GM19240 (cell line): ENCODE results near the gene TMEM132E.

Experiments used
- DNase-seq: peaks from one replicate; pipeline ENCODE4 v3.0.0; 2011; ENCODE audit warnings: low spot score; ENCODE audit not compliant: insufficient read length

TMEM132E gene

DNA sequence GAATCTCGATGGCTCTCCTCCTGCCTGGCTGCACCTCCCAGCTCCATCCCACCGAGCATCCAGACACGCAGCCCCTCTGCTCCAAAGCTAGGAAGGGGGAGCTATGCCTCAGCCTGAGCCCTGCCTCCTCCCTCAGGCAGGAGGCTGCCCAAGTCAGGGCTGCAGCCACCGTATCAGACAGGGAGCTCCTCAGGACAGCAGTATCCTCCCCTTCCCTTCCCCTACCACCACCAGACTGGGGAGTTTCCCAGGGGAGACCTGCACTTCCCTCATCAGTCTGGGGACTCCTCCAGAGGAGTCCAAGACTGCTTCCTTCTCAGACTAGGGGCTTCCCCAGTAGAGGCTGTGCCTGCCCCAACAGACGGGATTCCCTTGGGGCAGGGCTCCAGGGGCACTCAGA, 17.5 kb downstream of the TMEM132E start:
- DNase-seq: no peak

DNA sequence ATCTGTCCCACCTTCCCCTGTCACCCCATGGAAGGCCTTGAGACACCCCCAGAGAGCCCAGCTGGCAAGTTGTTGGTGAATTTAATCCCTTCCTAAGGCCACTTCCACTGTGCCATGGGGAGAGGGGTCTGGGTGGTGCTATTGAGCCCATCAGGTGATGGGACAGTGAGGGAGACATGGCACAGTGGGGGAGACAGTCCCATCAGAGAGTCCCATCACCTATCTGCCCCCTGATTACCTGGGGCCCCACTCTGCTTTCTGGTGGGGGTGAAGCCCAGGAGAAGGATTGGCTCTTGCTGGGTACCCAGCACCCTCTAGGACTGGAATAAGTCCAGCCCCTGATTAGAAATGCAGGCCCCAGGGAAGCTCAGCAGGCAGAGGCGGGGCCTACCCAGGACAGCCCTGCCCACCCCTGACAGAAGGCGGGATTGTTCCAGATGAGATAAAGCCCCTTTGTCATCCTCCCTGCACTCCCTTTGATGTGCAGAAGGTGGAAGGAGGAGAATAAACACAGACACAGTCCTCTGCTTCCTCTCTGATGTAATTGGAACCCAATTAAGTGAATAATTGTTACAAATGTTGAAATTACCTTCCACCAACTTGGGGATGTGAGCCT, 18.9 kb downstream of the TMEM132E start:
- no peak for DNase-seq

DNA sequence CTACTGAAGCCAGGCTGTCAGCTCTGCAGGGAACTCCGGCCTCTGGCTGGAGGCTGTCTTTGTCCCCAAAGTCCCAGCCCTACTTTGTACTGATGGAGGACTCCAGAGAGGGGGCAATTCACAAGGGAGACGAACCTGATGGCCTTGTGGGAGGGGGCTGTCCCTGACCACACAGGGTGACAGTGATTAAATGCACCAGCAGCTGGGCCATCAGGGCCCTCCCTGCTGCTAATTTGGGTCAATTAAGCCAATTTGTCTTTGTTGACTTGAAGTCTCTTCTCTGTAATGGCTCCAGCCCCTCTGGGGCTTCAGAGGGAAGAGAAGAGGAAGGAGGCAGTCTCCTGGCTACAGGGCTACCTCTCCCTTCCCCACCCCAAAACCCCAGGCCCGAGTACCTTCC, 22.0 kb downstream of the TMEM132E start:
- no peak for DNase-seq

DNA sequence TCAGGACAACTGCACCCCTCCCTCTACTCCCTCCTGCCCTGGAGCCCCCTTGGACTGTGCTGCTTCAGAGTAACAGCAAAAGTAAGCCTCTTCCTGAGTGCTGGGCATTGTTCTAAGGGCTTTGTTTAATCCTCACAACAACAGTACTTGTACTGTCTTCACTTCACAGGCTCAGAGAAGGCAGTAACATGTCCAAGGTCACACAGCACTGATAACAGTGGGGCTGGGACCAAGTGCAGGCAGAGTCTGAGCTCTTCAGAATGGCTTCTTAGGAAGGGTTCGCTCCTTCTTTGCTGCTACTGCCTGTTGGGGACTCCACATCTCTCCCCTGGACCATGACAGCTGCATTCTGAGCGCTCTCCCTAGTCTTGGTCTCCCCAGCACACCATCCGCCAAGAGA, 24.6 kb downstream of the TMEM132E start:
- no peak for DNase-seq

DNA sequence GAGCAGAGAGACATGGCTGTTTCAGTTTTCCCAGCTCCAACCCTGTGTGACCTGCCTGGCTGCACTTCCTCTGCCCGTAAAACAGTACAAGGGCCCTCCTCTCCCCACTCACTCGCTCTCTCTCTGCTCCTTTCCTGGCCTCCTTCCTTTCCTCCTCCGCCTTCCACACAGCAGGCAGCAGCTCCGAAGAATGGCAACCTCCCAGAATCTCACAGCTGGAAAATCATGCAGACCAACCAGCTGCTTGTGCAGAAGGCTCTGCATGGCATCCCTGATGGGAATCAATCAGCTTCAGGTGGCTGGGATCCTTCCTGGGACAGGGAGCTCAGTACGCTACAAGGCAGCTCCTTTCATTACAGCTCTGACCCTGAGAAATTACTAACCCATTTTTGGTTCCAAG, 27.4 kb downstream of the TMEM132E start:
- DNase-seq: no peak

DNA sequence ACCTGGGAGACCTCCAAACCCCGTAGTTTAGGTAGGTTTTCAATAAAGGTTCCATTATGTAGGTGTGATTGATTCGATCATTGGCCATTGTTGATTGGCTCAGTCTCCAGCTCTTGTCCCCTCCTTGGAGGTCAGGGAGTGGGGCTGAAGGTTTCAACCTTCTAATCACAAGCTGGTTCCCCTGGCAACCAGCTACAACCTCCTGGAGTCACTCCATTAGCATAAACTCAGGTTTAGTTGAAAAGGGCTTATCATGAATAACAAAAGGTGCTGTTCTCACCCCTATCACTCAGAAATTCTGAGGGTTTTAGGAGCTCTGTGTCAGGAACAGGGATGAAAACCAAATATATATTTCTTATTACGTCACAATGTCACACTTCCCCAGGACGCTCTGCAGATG, 28.5 kb downstream of the TMEM132E start:
- no peak for DNase-seq

DNA sequence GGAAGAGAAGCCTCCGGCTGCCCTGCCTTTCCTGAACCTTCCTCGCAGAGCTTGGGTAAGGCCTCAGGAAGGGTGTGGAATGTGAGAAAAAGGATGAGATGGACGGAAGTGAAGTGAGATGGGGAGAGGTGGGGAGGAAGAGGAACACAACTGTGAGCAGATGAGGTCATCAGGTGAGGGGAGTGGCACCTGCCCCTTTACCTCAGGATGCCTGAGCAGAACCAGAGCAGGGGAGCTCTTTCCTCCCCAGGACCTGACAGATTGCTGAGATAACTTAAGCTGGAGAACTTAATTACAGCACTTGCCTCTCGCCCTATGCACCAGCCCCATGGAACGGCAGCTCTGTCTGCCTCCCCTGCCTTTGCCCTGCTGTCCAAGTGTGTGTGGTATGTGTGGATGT, 29.8 kb downstream of the TMEM132E start:
- no peak for DNase-seq

DNA sequence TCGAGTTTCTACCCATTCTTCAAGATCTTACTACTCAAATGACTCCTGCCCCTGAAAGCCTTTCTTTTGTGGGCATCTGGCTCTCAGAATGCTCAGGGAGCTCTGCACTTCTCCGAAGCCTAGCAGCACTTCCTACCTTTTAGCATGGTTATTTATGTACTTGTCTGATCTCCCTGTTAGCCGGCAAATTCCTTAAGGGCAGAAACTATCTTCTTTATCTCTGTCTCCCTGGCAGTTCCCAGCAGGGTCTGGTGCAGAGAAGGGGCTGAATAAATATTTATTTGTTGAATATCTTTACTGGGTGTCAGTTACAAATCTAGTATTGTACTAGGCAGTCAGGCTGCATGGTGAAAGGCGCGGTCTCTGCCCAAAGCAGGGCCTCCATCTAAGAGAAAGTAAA, 30.7 kb downstream of the TMEM132E start:
- DNase-seq: no peak

DNA sequence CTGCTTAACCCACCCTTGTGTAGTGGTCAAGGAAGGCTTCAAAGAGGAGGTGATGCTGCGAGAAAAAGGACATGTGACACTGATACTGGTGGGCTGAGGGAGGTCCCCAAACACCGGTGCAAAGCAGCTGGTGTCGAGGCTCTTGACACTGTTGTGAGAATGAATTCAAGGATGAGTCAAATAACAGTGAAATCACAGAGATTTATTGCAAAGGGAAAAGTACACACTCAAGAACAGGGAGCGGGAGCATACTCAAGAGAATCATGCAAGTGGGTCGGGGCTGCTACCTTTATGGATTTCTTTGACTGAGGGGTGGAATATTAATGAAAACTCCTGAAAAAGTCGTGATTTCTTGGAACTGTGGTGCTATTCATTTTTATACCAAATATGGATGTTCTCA, 31.1 kb downstream of the TMEM132E start:
- no peak for DNase-seq

DNA sequence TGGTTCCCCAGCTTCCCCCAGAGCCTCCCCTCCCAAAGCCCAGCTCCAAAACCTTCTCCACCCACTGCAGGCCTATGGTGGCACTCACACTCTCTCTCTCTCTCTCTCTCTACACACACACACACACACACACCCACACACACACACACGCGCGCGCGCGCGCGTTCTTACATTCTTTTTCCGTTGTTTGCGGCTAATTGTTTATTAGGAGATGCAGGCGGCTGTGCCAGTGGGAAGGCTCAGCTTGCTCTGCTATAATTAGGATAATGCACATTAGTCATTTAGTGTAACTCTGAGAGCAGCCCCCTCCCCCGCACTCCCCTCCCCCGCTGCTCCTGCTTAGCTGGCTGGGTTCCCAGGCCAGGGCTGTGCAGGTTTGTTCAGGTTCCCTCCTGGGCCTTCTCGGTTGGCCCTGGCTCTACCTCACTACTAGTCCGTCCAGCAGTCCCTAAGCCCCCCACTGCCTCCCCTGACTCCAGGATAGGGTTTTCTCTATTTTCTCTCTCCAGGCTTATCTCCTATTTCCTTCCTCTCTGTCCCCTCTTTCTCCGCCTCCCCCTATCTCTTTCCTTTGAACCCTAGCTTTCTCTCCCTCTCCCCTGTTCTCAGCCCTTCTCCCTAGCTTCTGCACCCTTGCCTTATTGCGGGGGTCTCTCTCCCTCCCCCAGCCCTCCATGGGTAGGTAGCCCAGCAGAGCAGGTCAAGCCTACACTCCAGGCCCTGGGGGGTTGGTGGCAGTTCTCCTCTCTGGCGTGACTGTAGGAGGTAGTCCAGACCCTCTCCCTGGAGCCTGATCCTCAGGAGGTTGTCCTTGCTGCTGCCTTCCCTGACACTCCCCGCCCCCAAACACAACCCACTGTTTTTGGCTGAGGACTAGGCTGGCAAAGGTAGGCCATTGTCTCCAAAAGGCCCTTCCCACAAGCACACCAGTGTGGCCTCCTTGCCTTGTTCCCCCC, 34.0 kb downstream of the TMEM132E start:
- DNase-seq: no peak

DNA sequence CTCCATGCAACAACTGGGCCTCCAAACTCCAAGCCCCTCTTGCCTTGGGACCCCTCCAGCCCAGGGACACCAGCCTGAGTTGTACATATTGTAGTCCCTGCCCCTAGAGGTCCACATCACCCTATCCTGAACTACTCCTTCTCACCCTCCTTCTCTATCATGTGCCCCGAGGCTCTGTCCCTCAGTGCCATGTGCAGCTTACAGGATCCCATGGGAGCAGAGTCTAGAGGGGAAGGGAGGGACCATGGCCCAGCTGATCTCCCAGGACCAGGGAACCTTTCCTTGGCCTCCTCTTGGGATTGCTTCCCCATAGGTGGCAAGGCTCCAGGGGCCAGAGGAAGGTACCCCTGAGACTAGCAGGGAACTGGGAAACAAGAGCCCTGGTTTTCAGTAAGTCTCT, 35.3 kb downstream of the TMEM132E start:
- DNase-seq: no peak

DNA sequence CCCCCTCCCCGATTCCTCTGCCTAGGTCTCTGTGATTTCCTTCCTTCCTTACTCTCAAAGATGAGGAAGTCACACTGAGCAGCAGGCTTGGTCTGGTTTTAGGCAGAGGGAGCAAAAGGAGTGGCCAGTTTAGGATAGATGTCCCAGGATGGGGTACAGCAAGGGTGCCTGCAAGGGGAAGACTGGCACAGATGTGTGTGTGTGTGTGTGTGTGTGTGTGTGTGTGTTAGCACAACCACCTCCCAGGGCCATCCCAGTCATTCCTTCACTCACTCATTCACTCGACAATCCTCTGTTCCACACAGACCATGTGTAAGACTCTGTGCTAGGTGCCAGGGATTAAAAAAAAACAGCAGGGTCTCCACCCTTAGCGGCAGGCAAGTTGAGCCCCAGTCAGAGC, 35.9 kb downstream of the TMEM132E start:
- DNase-seq: no peak

DNA sequence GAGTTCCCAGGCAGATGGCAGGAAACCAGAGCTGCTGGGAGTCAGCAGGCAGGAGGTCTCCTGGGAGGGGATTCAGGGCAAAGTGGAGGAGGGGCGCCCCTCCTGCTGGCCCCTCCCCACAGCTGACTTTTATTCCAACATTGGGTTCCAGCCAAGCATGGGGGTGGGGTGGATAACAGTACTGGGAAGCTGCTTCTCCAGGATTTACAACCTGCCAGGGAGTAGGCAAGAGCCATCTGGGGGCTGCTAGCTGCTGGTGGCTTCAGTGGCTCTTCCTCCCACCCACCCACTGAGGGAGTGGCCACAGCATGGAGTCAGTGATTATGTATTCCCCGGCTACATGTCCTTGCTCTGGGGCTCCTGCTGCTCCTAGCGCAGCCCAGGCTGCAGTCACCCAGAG, 36.8 kb downstream of the TMEM132E start:
- DNase-seq: no peak

DNA sequence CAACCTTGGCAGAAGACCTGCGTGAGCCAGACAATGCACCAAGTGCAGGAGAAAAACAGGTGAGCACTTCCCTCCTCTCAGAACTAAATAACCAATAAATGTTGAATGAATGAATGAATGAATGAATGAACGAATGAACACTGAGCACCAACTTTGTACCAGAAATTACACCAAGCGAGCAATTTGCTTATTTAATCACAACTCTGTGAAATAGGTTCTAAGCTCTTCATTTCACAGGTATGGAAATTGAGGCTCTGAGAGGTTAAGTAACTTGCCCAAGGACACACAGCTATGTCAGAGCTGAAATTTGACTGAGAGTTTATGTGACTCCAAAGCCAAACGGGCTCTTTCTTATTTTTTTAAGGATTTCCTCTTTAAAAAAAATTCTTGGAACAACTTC, 38.0 kb downstream of the TMEM132E start:
- DNase-seq: no peak

DNA sequence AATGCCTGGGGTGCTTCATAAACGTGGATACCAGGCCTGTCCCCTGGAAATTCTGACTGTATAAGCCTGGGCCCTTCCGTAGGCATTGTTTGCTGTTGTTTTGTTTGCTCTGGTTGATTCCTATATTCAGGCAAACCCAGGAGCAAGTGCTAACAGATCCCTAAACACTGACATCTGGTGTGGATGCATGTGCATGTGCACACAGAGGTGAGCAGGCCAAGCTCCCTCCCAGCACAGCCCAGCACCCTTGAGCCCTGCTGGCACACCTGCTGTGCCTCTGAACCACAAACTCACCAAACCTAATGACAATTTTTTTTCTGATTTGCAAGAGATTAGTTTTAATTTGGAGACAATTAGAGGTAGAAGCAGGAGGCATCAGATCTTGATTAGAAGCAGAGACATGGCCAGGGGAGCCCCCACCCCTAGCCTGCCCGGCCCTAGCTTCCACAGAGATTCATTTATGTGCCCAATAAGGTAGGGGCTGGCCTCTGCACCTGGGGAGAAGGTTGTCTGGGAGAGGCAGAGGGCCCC, 40.4 kb downstream of the TMEM132E start:
- DNase-seq: no peak

DNA sequence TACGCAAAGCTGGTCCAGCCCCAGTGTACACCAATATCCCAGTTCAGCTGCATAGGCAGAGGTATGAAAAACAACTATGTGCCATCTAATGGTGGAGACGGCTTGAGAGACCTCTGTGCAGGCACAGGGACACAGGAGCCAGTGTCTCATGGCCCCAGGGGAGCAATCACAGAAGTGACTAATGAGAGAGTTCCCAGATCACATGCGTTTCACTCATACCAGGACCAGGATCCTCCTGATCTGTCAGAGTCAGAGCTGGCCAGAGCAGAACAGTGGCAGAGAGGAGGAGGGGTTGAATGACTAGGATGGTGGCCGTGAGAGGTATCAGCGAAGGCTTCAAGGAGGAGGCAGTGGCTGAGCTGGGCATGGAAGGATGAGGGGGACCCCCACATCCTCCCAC, 41.1 kb downstream of the TMEM132E start:
- no peak for DNase-seq

DNA sequence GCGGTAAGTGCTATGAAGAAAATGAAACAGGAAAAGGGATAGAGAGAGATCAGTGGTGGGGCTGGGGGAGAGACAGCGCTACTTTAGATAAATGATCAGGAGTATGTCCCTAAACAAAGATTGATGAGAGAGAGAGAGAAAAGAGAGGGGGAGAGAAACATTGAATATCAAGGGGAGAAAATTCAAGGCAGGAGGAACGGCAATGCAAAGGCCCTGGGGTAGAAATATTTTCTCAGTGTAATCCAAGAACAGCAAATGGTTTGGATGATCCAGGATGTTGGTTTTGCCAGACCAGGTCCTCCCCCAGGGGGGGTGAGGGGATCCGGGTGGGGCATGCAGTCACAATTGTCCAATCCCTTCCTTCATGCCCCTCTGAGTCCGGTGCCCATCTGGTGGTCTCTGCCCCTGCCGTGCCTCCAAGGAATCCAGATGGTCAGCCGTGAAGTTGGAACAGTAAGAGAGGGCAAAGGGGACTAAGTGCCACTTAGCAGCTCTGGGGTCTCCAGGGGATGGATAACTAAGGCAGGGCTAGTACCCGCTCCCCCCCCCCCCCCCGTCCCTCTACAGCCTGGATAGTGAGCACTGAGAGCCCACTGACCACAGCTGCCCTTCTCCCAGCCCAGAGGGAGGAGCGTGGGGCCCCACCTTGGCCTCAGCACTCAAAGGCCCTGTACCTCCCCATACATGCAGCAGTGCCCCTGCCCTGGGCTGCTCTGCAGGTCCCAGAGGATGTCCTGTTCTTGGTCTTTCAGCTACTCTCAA, 43.7 kb downstream of the TMEM132E start:
- DNase-seq: no peak

DNA sequence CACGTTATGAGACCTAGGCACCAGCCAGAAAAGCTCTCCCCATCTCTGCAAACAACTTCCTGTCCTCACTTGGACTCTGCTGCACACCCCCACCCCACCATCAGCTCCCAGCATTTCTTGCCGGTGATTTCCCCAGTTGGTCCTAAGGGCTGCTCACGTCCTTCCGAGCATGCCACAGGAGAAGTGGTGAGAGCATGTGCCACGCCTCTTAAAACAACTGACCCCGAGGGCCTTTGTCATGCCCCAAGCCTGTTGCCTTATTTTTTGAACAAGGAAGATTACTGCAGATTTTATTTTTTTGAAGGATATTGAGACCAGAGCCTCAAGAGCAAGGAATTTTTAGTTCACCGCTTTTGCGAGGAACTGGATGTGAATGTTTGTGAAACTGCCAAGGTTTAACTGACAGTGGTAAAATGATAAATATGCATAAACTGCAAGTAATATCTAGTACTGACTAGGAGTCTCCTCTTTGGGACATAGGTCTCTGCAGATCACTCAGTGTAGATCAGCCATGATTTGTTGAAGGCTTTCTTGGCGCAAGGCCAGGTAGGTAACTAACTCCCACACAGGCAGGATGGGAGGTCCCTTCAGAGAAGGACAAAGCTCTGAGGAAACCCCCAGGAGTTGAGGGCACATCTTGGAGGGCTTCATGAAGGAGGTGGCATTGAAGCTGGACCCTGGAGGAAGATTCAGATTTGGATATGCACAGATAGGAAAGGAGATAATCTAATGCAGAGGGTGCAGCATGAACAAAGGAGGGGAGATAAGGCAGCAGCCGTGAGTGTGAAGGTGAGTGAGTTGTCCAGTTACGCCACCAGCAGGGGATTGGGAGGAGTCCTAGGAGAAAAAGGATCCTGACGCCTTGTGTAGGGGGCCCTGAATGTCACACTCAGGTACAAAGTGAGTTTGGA, 44.7 kb downstream of the TMEM132E start:
- DNase-seq: no peak

DNA sequence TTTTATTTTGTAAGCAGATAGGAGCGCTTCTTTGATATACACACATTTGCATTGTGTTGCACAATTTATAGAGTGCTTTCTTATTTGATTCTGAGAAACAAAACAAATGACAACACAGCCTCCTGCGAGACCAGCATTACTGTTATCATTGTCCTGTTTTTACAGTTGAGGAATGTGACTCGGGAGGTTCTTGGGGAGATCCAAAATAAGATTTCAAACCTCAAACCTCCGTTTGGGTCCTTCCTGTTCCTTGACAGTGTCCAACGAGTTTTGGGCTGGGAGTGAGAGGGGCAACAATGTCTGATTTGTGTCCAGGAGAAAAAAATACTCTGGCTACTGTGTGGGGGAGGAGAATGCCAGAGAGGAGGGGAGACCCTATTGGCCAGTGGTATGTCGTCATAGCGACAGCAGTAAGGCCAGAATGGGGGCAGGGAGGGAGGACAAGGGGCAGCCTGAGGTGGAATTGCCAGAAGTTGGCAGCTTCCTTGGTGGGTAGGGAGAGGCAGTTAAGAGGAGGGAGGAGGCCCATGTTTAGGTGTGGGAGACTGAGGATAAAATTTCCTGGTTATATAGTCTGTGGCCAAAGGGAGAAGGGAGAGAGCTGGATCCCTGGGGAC, 45.5 kb downstream of the TMEM132E start:
- DNase-seq: no peak

DNA sequence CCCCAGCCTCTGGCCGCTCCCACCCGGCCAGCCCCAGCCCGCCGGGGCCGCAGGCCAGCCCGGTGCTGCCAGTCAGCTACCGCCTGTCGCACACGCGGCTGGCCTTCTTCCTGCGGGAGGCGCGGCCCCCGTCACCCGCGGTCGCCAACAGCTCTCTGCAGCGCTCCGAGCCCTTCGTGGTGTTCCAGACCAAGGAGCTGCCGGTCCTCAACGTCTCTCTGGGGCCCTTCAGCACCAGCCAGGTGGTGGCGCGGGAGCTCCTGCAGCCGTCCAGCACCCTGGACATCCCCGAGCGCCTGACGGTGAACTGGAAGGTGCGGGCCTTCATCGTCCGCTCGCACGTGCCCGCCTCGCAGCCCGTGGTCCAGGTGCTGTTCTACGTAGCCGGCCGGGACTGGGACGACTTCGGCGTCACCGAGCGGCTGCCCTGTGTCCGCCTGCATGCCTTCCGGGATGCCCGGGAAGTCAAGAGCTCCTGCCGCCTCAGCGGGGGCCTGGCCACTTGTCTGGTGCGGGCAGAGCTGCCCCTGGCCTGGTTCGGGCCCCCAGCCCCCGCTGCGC, 46.8 kb downstream of the TMEM132E start:
- no peak for DNase-seq
